K562 (cell line): Measurements from ENCODE around the gene DPYSL3. TPM values are rescaled to one million over a fixed set of nuclear protein-coding genes. Genes with fewer than 3 reads are reported as not detected.

Experiments used
- ATAC-seq: fragments of 200-7000 bp; cut with Tn5 transposase; 3 replicates; pipeline ENCODE4 v1.9.1; 2020; ENCODE audit warnings: moderate library complexity
- BruUV-seq: library from RNA; stranded (reverse); fragments of 400-500 nt; replicated peaks from 2 replicates; lab custom pipeline; 2021; lab: Mats Ljungman, UMichigan
- CTCF ChIA-PET: fragments of 300-600 bp; formaldehyde crosslinking; extraction: SDS; loops from one replicate; lab custom pipeline; 2021; ENCODE audit warnings: low intra/inter-chr PET ratio; lab: Yijun Ruan, JAX
- POLR2A ChIA-PET: fragments of 300-600, 350-650 bp; sonication (Branson Sonifier 250); formaldehyde crosslinking; extraction: SDS; loops from one replicate; lab custom pipeline; 2021; ENCODE audit warnings: antibody characterized with exemption, inconsistent platforms; lab: Yijun Ruan, JAX
- DNase-seq, 4 experiments: peaks; one replicate each; pipeline versions ENCODE4 v3.0.0 to v3.0.0-alpha.2; 2011 to 2018; ENCODE audit warnings: low spot score in 3 of 4, mixed read lengths in 3 of 4; ENCODE audit errors: extremely low read depth in 1 of 4
- FAIRE-seq: peaks from 2 replicates; lab custom pipeline; 2011; peaks lifted over from hg19 to GRCh38; lab: Jason Lieb, UNC
- H2AFZ ChIP-seq: 2 replicates; pipeline ENCODE4 v1.6.0; 2011; ENCODE audit warnings: low read depth, low read length, control low read depth, inconsistent platforms
- H3K27ac ChIP-seq: fragments of 200-600 bp; 3 replicates; pipeline ENCODE4 v1.8.0; 2011; ENCODE audit warnings: low read depth, mild to moderate bottlenecking, control low read depth, inconsistent platforms, low read length, moderate library complexity, mixed read lengths; ENCODE audit errors: extremely low read depth
- H3K27me3 ChIP-seq, 2 experiments: fragments of 300-600 bp in 1 of 2; 2 replicates in 1 of 2; 3 replicates in 1 of 2; pipeline versions ENCODE4 v1.6.0 to v1.8.0; 2011; ENCODE audit warnings: inconsistent platforms in 2 of 2, low read length in 2 of 2, mild to moderate bottlenecking in 1 of 2, mixed read lengths in 1 of 2, moderate library complexity in 1 of 2; ENCODE audit not compliant: control insufficient read depth in 2 of 2, insufficient read depth in 2 of 2
- H3K36me3 ChIP-seq: fragments of 300-600 bp; 3 replicates; pipeline ENCODE4 v1.8.0; 2011; ENCODE audit warnings: mild to moderate bottlenecking, low read length, inconsistent platforms; ENCODE audit not compliant: control insufficient read depth, insufficient read depth
- H3K4me1 ChIP-seq, 2 experiments: fragments of 200-600 bp in 1 of 2; replicated peaks in 1 of 2; 2 replicates in 1 of 2; 3 replicates in 1 of 2; pipeline versions ENCODE4 v1.5.1 to v1.8.0; 2011; ENCODE audit warnings: inconsistent platforms in 2 of 2, low read length in 2 of 2, mild to moderate bottlenecking in 1 of 2, mixed read lengths in 1 of 2, moderate library complexity in 1 of 2; ENCODE audit not compliant: control insufficient read depth in 2 of 2, insufficient read depth in 2 of 2
- H3K4me2 ChIP-seq: 2 replicates; pipeline ENCODE4 v1.6.1; 2011; ENCODE audit warnings: low read length, control low read depth, inconsistent platforms, mixed read lengths; ENCODE audit not compliant: insufficient read depth
- H3K4me3 ChIP-seq: fragments of 200-600 bp; sonication (generic), shearing (Covaris generic); 2 replicates; pipeline ENCODE4 v1.5.1; 2016; ENCODE audit warnings: control low read depth, inconsistent platforms
- H3K79me2 ChIP-seq: fragments of 200-600 bp; 3 replicates; pipeline ENCODE4 v1.8.0; 2011; ENCODE audit warnings: low read length, inconsistent platforms; ENCODE audit not compliant: control insufficient read depth, insufficient read depth
- H3K9ac ChIP-seq, 2 experiments: 2 replicates each; pipeline versions ENCODE4 v1.6.0 to v1.6.1; 2011; ENCODE audit warnings: low read depth in 2 of 2, low read length in 2 of 2, control low read depth in 1 of 2, inconsistent platforms in 1 of 2, mild to moderate bottlenecking in 1 of 2, mixed read lengths in 1 of 2; ENCODE audit not compliant: insufficient read depth in 1 of 2
- H3K9me1 ChIP-seq: one replicate; pipeline ENCODE4 v1.6.0; 2011; ENCODE audit warnings: inconsistent platforms, mild to moderate bottlenecking, low read length, moderate library complexity; ENCODE audit not compliant: control insufficient read depth, insufficient read depth
- H3K9me3 ChIP-seq: replicated peaks from 2 replicates; pipeline ENCODE4 v1.5.1; 2011; ENCODE audit warnings: low read depth, low read length, inconsistent platforms; ENCODE audit not compliant: control insufficient read depth, insufficient read depth
- H4K20me1 ChIP-seq: replicated peaks from 2 replicates; pipeline ENCODE4 v1.6.1; 2011; ENCODE audit warnings: low read length, inconsistent platforms, mixed read lengths; ENCODE audit not compliant: control insufficient read depth, insufficient read depth
- ATF7 ChIP-seq: fragments of 450-650 bp; IDR thresholded peaks from 2 replicates; pipeline ENCODE4 v1.7.1; 2014; ENCODE audit warnings: mild to moderate bottlenecking, moderate library complexity
- MED1 ChIP-seq: sonication (generic); formaldehyde crosslinking; IDR thresholded peaks from 2 replicates; pipeline ENCODE4 v1.8.1; 2023; ENCODE audit warnings: missing genetic modification reagents, borderline replicate concordance
- NFIX ChIP-seq: fragments of 250-450 bp; sonication (Bioruptor Pico); IDR thresholded peaks from 2 replicates; pipeline ENCODE4 v1.4.0; 2020; ENCODE audit warnings: low read depth, mild to moderate bottlenecking, moderate library complexity
- SP2 ChIP-seq: IDR thresholded peaks from 2 replicates; pipeline ENCODE4 v1.6.1; 2011; ENCODE audit warnings: mild to moderate bottlenecking, low read depth, low read length, moderate library complexity; ENCODE audit not compliant: poor library complexity, severe bottlenecking; ENCODE audit errors: extremely low read depth
- TRIM25 ChIP-seq: fragments of 450-650 bp; IDR thresholded peaks from 2 replicates; pipeline ENCODE4 v1.7.0; 2016; ENCODE audit warnings: borderline replicate concordance
- ZBTB7A ChIP-seq: IDR thresholded peaks from 2 replicates; pipeline ENCODE4 v1.6.1; 2011; ENCODE audit warnings: low read depth, mild to moderate bottlenecking, low read length, moderate library complexity, borderline replicate concordance; ENCODE audit not compliant: control insufficient read depth
- in situ Hi-C: fragments of 300-500 bp; cut with MboI; formaldehyde crosslinking; loops from 4 replicates; pipeline ENCODE4 v1.15.0; 2018; ENCODE audit warnings: inconsistent platforms, mixed read lengths
- intact Hi-C: fragments of 100-400 bp; cut with micrococcal nuclease; formaldehyde crosslinking; loops from 2 replicates; pipeline ENCODE4 v1.14.2; 2022
- polyA plus RNA-seq, 8 experiments: library from polyadenylated mRNA; depleted of rRNA in 4 of 8; stranded (reverse) in 5 of 8; unstranded in 3 of 8; fragments of >200 nt; fragmentation: Nextera tagmentation in 2 of 8; fragmentation: Illumina TruSeq in 1 of 8; extraction: Ambion mirVana in 2 of 8; extraction: Trizol in 1 of 8; gene quantifications; 2 replicates each; pipeline versions ENCODE4 v1.2.1 to v1.2.3, GENCODE V29; 2011 to 2014; ENCODE audit warnings: inconsistent platforms in 1 of 8, missing spikeins in 1 of 8
- total RNA-seq, 7 experiments: library from RNA; depleted of rRNA in 6 of 7; stranded (reverse); fragments of >200 nt in 6 of 7; fragmentation: Illumina TruSeq in 2 of 7; extraction: Trizol in 2 of 7; gene quantifications; 2 replicates each; pipeline versions ENCODE4 v1.2.1 to v1.2.3, GENCODE V29; 2011 to 2021; ENCODE audit warnings: low replicate concordance in 1 of 7

DPYSL3 gene
- total and polyA plus RNA-seq, 9 of the 15 experiments (the other 6 are each of a cell fraction or from before 2014, with no cell fraction given): 0.07 to 0.55 TPM; not detected in 7

DNA sequence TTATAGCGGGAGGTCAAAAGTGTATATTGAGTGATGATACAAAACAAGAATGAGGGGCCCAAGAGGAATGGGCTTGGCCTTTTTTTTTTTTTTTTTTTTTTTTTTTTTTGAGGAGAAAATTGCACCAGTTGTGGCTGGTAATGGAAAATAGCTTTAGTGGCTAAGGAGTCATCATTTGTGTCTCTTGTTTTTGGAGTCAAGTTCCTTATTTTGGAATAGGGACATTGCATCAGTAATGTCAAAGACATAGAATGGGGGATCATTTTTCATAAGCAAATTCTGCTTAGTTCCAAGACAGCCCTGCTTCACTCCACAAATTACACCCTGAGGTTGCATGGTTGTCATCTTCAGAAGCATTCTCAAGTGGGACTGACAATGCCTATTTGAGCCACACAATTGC is 137.7 kb downstream of the DPYSL3 start (continued):
- no peak for TF ChIP-seq SP2

- Histone ChIP-seq H3K9ac (no peak overlapping the region), H2AFZ (no peak overlapping the region), H3K36me3 (no peaks in the 10 kb centered on the region), H3K4me1 (no peaks in the 10 kb centered on the region), H3K9me1 (no peaks in the 10 kb centered on the region), H3K4me3 (no peak overlapping the region), H3K9me3 (no peaks in the 10 kb centered on the region), H4K20me1 (no peaks in the 10 kb centered on the region), H3K4me2 (no peak overlapping the region), H3K27ac (no peak overlapping the region), H3K27me3 (no peaks in the 10 kb centered on the region), H3K79me2 (no peaks in the 10 kb centered on the region)
- FAIRE-seq (no peak), ATAC-seq (no peak), DNase-seq (no peak)
- TF ChIP-seq ZBTB7A (no peak), TRIM25 (no peak), NFIX (CRISPR knock-in tag) (no peak), ATF7 (no peak), MED1 (CRISPR knock-in tag) (no peak)
- POLR2A ChIA-PET: no interaction called here
- CTCF ChIA-PET: no interaction called here
- intact Hi-C loops: no loop called here
- in situ Hi-C loops: no loop called here
- no TSS peak for BruUV-seq
Measured at GRCh38 chr5:147371290-147371689, 138.6 kb downstream of the DPYSL3 start.
